GM18507 (cell line): ENCODE data around the gene C2orf92.
A peak's percentile ranks its signal among the peaks of the same experiment; 100 is the strongest.
"Not testable (repeated sequence)": the region's sequence is repeated elsewhere in the genome, so short reads cannot be mapped to it uniquely, and the experiment has no call there.

ENCODE experiments used
- DNase-seq: peaks from one replicate; pipeline ENCODE4 v3.0.0; 2011; ENCODE audit warnings: low read depth; ENCODE audit not compliant: insufficient read length; ENCODE audit errors: extremely low spot score
- FAIRE-seq: peaks from 2 replicates; lab custom pipeline; 2011; peaks lifted over from hg19 to GRCh38; lab: Jason Lieb, UNC

Gene C2orf92

DNA sequence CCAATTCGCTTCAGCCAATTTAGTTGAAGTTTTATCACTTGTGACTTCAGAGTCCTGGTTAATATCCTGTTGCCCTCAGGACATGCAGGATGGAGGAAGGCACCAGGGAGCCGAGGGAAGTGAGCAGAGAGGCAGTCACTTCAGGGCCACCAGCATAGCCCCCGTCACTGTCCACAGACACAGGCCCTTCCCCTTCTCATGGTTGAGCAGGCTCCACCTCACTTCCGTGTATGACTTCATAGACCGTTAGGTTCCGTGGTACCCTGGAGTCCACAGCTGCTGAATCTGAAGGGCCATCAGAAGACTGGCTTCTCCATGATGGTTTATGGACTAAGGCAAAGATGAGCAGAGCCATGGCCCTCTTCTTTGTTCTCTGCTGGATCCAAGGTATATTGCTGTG is at the start of gene C2orf92:
Gene C2orf92 (plus strand): TSS at position 266 of the 400 bp plus-strand sequence. CDS start 76 bp downstream, at position 342.
- FAIRE-seq (no peak), DNase-seq (no peak)

GRCh38 chr2:97620492-97620891 is 49.0 kb upstream of the C2orf92 start:
- not testable (repeated sequence) for DNase-seq, FAIRE-seq

GRCh38 chr2:97622976-97623375 is 46.5 kb upstream of the C2orf92 start:
- not testable (repeated sequence) for DNase-seq, FAIRE-seq

DNA sequence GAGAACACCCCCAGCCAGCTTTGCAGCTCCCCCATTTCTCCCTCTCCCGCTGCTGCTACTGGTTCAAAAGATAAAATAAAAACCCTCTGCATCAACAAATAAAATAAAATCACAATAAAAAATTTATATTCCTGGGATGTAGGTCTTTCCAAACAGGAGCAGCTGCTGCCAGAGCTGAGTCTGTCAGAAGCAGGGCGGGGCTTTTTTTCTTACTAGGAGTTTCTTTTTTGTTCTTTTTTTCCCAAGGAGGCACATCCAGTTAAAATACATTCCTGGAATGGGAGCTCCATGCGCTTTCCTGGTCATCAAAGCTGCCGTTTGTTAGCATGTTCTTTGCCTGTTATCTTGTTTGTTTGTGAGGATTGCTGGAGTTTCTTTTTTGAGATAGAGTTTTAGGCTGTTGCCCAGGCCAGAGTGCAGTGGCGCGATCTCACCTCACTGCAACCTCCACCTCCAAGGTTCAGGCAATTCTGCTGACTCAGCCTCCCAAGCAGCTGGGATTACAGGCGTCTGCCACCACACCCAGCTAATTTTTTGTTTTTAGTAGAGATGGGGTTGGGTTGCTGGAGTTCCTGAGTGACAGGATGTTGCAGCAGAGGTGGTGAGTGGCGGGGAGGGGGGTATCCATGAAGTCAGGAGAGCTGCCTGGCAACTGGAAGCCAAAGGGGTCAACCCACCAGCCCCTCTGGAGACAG is 44.0 kb upstream of the C2orf92 start:
- FAIRE-seq, DNase-seq: not testable (repeated sequence)

- not testable (repeated sequence) for FAIRE-seq, DNase-seq
Observed at GRCh38 chr2:97626049-97626430, 43.5 kb upstream of the C2orf92 start.

DNA sequence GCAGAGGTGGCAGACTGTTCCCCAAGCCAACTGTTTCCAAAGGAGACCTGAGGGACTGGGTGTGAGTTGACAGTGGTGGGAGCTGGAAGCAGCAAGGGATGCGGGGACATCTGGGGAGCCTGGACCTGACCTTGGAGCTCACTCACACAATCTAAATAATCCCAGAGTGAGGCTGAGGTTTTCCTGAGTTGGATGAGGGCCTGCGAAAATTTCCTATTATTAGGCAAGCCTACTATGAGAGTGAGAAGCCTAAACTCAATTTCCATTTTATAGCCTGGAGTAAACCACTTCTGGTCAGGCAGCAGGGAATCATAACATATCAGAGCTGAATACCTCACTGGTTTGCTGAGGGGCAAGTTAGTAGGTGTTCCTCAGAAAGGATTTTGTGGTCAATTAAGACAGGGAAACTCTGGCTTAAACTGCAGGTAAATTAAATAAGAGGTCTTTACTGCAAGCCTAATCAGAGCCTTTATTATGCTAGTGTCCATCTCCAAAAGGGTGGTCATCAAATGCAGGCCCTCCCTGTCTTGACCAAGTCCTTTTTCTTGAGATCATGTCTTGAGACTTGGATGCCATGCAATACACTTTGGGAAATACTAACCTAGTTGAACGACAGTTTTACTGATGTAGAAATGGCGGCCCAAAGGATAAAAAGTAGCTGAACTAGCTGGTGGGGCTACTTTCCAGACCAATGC is 25.3 kb upstream of the C2orf92 start:
- no peak for DNase-seq
- no peak for FAIRE-seq

DNA sequence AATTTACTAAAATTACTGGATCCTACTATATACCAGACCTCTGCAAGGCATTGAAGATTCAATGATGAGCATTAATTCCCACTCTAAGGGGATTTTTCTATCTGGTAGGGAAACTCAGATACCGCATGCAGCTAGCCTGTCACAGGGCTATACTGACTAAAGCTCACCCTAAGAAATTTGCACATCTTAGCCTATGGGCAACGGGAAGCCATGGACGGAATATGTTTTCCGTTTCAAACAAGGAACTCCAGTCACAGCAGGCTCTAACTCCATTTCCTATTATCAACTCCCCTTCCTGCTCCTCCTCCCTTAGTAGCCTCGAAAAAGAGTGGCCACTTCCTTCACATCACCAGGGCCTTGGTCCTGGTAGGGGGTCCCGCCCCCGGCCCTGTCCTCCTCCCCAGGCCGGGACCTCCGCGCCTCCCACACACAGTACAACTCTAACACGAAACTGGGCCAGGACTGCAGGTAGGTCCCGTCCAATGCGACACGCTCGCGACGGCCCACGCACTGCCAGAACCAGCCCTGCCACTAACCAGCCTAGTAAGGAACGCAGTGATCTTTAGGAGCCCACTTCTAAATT is 24.3 kb upstream of the C2orf92 start:
- DNase-seq: no peak
- no peak for FAIRE-seq

GRCh38 chr2:97645695-97646629 is 23.6 kb upstream of the C2orf92 start, which contains the start of gene COX5B:
COX5B (plus strand) TSS chr2:97646062; CDS start chr2:97646087, 25 bp downstream.
- FAIRE-seq: peak; percentile 96
- DNase-seq: peak; percentile 99

DNA sequence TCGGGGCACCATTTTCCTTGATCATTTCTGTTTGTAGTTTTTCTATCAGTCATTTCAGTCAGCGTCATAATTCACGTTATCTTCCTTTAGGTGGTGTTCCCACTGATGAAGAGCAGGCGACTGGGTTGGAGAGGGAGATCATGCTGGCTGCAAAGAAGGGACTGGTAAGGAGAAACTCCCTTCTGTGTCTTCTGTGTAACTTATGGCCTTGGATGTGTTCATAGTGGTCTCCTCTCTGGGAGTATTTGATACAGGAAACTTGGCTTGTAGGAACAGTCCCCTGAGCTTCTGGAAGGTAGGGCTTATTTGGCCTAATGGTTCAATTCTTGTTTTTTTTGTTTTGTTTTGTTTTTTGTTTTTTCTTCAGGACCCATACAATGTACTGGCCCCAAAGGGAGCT is 22.5 kb upstream of the C2orf92 start:
- FAIRE-seq (no peak), DNase-seq (no peak)

GRCh38 chr2:97651114-97651513 is 18.4 kb upstream of the C2orf92 start:
- DNase-seq (no peak), FAIRE-seq (no peak)

DNA sequence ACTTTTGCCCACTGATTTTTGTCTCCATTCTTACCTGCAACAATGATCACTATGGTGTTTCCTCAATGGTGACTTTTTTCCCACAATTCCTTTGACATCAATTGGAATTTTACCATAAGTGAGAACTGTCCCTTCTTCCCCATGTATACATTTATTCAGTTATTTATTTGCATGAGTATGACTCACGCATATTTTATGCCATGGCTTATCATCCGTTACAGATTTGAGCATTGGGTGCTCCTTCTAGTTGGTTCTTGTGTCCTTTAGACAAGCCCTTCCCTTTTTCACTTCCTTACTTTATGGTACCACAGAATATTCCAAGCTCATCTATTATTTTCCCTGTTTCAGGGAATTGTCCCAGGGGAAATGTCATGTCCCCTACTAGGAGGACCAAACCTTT is 16.0 kb upstream of the C2orf92 start:
- no peak for DNase-seq
- no peak for FAIRE-seq

- no peak for FAIRE-seq
- no peak for DNase-seq
Observed at GRCh38 chr2:97653874-97654273, 15.6 kb upstream of the C2orf92 start.

DNA sequence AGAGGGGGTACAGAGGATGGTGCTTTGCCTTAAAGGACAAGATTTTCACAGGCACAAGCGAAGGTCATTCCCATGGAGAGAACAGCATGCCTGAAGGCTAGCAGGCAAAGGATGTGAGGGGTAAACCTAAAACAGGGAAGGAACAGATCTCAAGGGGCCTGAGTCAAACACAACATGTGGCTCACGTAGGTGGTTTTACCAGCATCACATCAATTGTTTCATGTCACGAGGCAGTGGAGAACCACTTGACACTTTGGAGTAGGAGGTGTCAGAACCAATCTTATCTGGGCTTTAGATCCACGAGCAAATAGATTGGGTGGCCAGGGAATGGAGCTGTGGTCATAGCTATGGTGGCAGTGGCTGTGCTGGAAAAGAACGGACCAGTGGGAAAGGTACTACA is 15.2 kb upstream of the C2orf92 start:
- no peak for DNase-seq
- FAIRE-seq: no peak

GRCh38 chr2:97654791-97655190 is 14.7 kb upstream of the C2orf92 start:
- FAIRE-seq (no peak), DNase-seq (no peak)

DNA sequence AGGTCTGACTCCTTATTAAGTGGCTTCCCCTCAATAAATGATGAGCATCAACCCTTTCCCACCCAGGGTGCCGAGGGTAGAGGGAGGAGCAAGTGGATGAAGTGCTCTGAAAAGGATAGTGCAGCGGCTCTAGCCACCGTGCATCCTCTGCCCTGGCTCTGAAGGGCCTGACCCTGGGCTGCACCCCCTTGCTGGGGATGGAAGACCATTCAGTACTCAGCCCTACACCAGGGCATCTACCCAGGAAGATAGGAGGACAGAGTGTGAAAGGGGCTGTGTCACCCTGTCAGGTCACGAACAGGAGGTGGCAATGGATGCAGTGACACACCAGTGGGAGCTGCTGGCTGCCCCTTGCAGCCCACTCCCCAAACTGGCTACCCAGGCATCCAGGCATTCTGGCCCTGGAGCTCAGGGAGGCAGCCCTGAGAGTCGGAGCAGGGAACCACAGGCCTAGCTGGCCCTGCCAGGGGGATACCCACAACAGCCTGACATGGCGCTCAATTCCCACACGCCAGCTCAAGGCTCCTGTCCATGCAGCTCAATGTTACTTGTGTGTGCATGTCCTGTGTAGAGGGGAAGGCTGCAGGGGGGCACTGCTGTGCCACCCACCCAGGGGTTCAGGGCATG is 13.3 kb upstream of the C2orf92 start:
- DNase-seq (no peak), FAIRE-seq (no peak)

- FAIRE-seq (no peak), DNase-seq (no peak)
Observed at GRCh38 chr2:97656905-97657587, 12.5 kb upstream of the C2orf92 start.

GRCh38 chr2:97657986-97658690 is 11.4 kb upstream of the C2orf92 start:
- FAIRE-seq (no peak), DNase-seq (no peak)

DNA sequence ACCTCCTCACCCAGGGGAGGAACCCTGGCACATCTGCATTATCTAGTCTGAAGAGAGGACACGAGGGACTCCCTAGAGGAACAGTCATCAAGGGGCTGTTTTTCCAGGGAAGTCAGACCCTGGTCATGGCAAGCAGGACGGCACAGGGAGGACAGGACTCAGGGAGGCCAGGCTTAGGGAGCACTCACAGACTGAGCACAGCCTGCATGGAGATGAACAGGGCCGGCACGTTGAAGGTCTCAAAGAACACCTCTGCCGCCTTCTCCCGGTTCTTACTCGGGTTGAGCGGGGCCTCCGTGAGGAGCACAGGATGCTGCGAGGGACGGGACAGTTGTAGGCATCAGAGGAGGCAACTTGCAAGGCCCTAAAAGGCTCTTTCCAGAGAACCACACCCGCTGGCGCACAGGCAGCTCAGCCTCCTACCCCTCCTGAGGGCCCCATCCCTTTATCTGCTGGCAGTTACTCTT is 10.8 kb upstream of the C2orf92 start:
- FAIRE-seq: no peak
- no peak for DNase-seq
